Epithelial cell of esophagus (primary cell): ENCODE results near the gene CMTM5.
"Not testable (repeated sequence)": the region's sequence is repeated elsewhere in the genome, so short reads cannot be mapped to it uniquely, and the experiment has no call there.

Experiments used
- DNase-seq: peaks from one replicate; pipeline ENCODE4 v3.0.0; 2010; ENCODE audit warnings: low read depth
- H3K4me3 ChIP-seq: 2 replicates; pipeline ENCODE4 v1.5.1; 2011; ENCODE audit warnings: mild to moderate bottlenecking, low read length, control low read depth
- CTCF ChIP-seq: IDR thresholded peaks from 2 replicates; pipeline ENCODE4 v1.5.1; 2011; ENCODE audit warnings: low read depth, mild to moderate bottlenecking, low read length, control low read depth, inconsistent platforms; ENCODE audit not compliant: insufficient read depth; ENCODE audit errors: missing control alignments

CMTM5 gene

DNA sequence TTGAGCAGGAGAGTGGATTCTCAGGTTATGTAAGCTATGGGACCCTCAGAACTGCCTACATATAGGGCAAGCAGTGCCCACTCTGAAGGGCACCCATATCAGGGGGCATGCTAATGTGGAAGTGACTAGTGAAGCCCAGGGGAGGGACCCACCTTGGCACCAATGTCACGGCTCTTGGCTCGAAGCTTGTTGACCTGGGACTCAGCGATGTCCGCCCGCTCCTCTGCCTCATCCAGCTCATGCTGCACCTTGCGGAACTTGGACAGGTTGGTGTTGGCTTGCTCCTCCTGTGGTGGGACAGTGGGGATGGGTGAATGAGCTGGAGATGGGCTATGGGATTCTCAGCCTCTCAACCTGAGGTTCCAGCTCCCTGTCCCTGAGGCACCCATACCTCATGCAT, 5.4 kb downstream of the CMTM5 start:
- no peak overlapping the region for H3K4me3 ChIP-seq
- no peak for TF ChIP-seq CTCF
- no peak for DNase-seq

DNA sequence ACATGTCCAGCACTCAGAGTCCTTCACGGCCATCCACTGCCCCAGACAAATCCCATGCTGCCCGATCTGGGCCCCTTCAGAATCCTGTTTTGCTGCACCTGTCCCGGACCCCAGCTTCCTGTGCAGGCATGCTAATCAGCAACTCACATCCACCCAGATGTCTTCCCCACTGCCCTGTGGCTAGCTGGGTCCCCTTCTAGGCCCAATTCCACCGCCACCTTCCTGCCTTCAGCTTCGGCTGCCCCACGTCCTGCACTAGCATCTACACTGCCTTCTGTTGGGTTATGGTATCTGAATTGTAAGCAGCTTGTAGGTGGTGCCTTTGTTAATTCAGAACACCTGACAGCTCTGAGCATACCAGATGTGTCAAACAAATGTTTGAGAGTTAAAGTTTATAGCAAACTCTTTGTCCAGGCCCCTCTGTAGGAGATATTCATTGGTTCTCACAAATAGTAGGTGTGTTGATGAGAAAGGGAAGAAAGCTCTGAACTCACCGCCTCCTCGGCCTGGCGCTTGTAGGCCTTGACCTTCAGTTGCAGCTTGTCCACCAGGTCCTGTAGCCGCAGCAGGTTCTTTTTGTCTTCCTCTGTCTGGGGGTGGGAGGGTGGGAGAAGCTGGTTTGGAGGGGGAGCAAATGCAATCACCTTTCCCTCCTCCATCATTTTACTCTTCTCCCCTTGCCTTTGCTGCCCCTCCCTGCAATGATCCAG, 6.0 kb downstream of the CMTM5 start:
- no peak overlapping the region for H3K4me3 ChIP-seq
- no peak for DNase-seq
- TF ChIP-seq CTCF, result no peak

DNA sequence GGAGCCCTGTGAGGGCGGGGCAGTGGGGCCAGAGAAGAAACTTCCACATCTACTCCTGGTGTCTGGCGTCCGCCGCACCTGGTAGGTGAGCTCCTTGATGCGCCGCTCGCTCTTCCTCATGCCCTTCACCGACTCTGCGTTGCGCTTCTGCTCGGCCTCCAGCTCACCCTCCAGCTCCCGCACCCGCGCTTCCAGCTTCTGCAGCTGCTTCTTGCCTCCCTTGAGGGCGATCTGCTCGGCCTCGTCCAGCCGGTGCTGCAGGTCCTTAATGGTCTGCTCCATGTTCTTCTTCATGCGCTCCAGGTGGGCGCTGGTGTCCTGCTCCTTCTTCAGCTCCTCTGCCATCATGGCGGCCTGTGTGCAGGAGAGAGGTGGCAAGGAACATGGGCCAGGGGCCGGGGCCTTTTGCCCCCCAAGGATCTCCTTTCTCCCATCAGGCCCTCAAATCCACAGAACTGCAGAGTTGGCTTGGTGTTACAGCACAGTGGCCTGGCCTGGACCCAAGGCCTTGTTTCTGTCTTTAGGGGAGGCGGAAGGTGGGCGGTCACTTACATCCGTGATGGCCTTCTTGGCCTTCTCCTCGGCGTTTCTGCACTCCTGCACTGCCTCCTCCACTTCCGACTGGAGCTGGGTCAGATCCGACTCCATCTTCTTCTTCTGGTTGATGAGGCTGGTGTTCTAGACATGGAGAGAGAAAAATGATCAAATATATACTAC, 7.7 kb downstream of the CMTM5 start:
- no peak for TF ChIP-seq CTCF
- DNase-seq, result no peak
- no peak overlapping the region for H3K4me3 ChIP-seq

- no peak for TF ChIP-seq CTCF
- DNase-seq, result no peak
- H3K4me3 ChIP-seq, result no peak overlapping the region
Measured at GRCh38 chr14:23385244-23385641, 8.4 kb downstream of the CMTM5 start.

GRCh38 chr14:23385642-23386265, 8.9 kb downstream of the CMTM5 start:
- no peak overlapping the region for H3K4me3 ChIP-seq
- TF ChIP-seq CTCF, result no peak

GRCh38 chr14:23386266-23386657, 9.4 kb downstream of the CMTM5 start:
- not testable (repeated sequence) for DNase-seq, H3K4me3 ChIP-seq

More at GRCh38 chr14:23385642-23386265, 8.9 kb downstream of the CMTM5 start:
- DNase-seq, result no peak

DNA sequence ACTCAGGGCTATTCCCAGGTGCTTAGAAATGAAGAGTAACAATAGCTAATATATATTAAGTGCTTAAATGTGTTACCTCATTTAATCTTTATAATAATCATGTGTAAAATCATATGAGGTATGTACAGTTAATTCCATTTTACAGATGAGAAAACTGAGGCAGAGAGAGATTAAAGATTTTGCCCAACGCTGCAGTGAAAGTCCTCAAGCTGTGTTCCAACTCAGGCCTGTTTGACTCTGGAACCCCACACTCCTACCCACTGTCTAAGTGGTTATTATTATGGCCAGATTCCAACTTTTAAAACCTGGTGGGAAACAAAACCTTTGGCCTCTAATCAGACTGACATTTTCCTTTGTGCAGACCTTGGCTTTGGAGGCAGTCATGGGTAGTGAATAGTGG, 10.2 kb downstream of the CMTM5 start:
- DNase-seq, result no peak
- TF ChIP-seq CTCF, result no peak
- H3K4me3 ChIP-seq, result no peak overlapping the region
